ENCODE data around the gene UCP3. TPM values are rescaled to one million over a fixed set of nuclear protein-coding genes. Genes with fewer than 3 reads are reported as not detected.

Gene UCP3, protein sequence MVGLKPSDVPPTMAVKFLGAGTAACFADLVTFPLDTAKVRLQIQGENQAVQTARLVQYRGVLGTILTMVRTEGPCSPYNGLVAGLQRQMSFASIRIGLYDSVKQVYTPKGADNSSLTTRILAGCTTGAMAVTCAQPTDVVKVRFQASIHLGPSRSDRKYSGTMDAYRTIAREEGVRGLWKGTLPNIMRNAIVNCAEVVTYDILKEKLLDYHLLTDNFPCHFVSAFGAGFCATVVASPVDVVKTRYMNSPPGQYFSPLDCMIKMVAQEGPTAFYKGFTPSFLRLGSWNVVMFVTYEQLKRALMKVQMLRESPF
- total RNA-seq: 1 to 10 TPM in 3 of 4 donors, under 1 TPM in 1; 0.64 to 2.5 (median 1.6) TPM

- no peak for ATAC-seq
- TF ChIP-seq POLR2A (IDR thresholded peaks at IDR 0.05) (no peak), EP300 (IDR thresholded peaks at IDR 0.05) (no peak), CTCF (IDR thresholded peaks at IDR 0.05) (no peak), POLR2AphosphoS5 (IDR thresholded peaks at IDR 0.05) (no peak)
- WGBS, 2 donors (ENCODE audit: low coverage in 1 of 2): 24% methylated on average over 2 of the region's 9 CpGs; no CpG with 5 or more reads in 1 of the 2 donors
- Histone ChIP-seq H3K36me3 (peaks cover 0 to 52% of the 10 kb centered on the region in 2 donors), H3K27me3 (no peaks in the 10 kb centered on the region), H3K27ac (no peak within 1 kb of the TSS), H3K4me3 (no peak within 1 kb of the TSS), H3K4me1 (no peaks in the 10 kb centered on the region), H3K9me3 (no peaks in the 10 kb centered on the region)
Observed at GRCh38 chr11:74008373-74009229, at the start of gene UCP3. UCP3 (minus strand) TSS chr11:74009085; CDS start chr11:74007042, 2,043 bp downstream.

- Histone ChIP-seq H3K9me3 (no peaks in the 10 kb centered on the region), H3K4me3 (no peak overlapping the region), H3K27ac (no peak overlapping the region), H3K4me1 (peaks cover 0 to 6% (median 0%) of the 10 kb centered on the region in 3 donors), H3K36me3 (peaks cover 0 to 54% of the 10 kb centered on the region in 2 donors), H3K27me3 (no peaks in the 10 kb centered on the region)
- no peak for ATAC-seq
- WGBS, 2 donors (ENCODE audit: low coverage in 1 of 2): 43 to 45% methylated on average over 4 to 8 of the region's 8 CpGs
- TF ChIP-seq POLR2A (IDR thresholded peaks at IDR 0.05) (no peak), EP300 (IDR thresholded peaks at IDR 0.05) (no peak), CTCF (IDR thresholded peaks at IDR 0.05) (no peak), POLR2AphosphoS5 (IDR thresholded peaks at IDR 0.05) (no peak)
Observed at GRCh38 chr11:74057249-74058151, 48.6 kb upstream of the UCP3 start.

- no peaks in the 10 kb centered on the region for H3K9me3 ChIP-seq
- no peak overlapping the region for H3K27ac ChIP-seq
- H3K27me3 ChIP-seq: no peaks in the 10 kb centered on the region
- peaks cover 0 to 6% (median 0%) of the 10 kb centered on the region in 3 donors for H3K4me1 ChIP-seq
- no peak for TF ChIP-seq POLR2A (IDR thresholded peaks at IDR 0.05)
- TF ChIP-seq POLR2AphosphoS5 (IDR thresholded peaks at IDR 0.05): no peak
- no peak for TF ChIP-seq EP300 (IDR thresholded peaks at IDR 0.05)
- TF ChIP-seq CTCF (IDR thresholded peaks at IDR 0.05): no peak
- peaks cover 0 to 55% of the 10 kb centered on the region in 2 donors for H3K36me3 ChIP-seq
- no peak for ATAC-seq
- H3K4me3 ChIP-seq: no peak overlapping the region
Observed at GRCh38 chr11:74055938-74056337, 47.1 kb upstream of the UCP3 start.

GRCh38 chr11:74050465-74050864, 41.6 kb upstream of the UCP3 start:
- TF ChIP-seq POLR2A (IDR thresholded peaks at IDR 0.05): no peak
- no peak for TF ChIP-seq CTCF (IDR thresholded peaks at IDR 0.05)
- no peak for TF ChIP-seq EP300 (IDR thresholded peaks at IDR 0.05)
- TF ChIP-seq POLR2AphosphoS5 (IDR thresholded peaks at IDR 0.05): no peak
- no peak overlapping the region for H3K27ac ChIP-seq
- H3K27me3 ChIP-seq: no peaks in the 10 kb centered on the region
- peaks cover 4 to 66% of the 10 kb centered on the region in 2 donors for H3K36me3 ChIP-seq
- no peak for ATAC-seq
- H3K9me3 ChIP-seq: no peaks in the 10 kb centered on the region
- WGBS, 2 donors (ENCODE audit: low coverage in 1 of 2): 88 to 90% methylated on average over 1 to 3 of the region's 3 CpGs
- no peaks in the 10 kb centered on the region for H3K4me1 ChIP-seq
- no peak overlapping the region for H3K4me3 ChIP-seq
